Measurements from ENCODE around the gene IDI1.
"Not testable (repeated sequence)": the region's sequence is repeated elsewhere in the genome, so short reads cannot be mapped to it uniquely, and the experiment has no call there.

IDI1 gene

DNA sequence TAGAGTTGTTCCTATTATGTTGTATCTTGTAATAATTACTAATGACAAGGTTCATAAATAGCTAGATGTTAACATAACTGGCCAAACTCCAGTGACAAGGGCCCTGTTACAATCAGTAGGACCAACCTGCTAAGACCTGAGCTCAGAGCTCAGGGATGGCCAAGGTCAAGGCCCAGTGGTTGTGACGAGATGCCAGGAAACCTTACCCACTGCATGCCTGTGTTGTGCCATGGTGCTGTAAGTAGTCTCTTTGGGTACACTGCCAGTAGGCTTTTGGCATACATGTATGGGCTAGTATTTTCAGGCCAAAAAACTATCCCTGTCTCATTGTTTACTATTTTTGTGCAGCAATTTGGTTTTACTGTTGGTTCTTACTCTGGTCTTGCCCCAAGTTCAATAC, 15.3 kb downstream of the IDI1 start:
- DNase-seq = no peak

DNA sequence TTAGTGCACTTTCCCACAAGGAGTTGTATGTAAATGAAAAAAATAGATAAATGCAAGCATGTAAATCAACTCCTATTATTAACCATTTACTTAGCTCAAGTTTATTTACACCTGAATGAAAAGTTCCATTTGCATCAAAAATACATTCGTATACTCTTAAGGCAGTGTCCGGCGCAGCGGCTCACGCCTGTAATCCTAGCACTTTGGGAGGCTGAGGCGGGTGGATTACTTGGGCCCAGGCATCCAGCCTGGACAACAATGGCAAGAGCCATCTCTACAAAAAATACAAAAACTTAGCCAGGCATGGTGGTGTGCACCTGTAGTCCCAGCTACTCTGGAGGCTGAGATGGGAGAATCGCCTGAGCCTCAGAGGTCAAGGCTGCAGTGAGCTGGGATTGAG, 19.1 kb downstream of the IDI1 start:
- DNase-seq = no peak

DNA sequence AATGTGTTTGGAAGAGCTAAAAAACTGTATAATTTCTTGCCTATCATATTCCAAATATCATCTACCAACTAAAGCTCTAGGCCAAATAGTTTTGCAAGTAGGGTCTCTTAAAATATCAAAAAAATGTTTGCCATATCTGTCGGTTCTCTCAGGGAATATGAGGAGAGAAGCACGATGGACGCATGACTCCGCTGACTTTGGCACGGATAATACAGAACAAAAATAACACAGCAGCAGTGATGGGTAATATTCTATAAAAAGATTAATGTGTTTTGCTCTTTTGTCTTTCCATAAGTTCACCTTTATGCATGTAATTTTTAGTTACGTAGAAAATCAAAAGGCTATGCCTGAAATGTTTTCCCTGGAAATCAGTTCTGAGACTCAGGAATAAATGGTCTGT, 22.3 kb downstream of the IDI1 start:
- no peak for DNase-seq

DNA sequence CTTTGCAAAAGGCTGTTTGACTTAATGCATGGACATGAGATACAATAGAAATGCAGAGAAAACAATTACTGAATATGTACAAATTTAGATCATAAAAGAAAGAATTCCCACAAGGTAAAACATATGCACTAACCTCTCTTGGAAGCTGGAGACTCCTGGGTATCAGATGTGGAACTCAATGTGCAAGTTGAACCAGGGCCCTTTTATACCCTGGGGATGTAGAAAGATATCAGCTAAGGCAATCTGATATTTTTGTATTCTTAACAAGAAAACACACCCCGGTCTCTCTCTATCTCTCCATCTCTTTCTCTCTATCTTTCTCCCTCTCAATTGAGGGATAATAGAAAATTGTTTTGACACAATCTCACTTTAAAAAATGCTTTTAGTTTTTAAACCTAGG, 23.2 kb downstream of the IDI1 start, which contains the start of gene IDI2:
Gene IDI2 (minus strand): TSS at position 177 of the 400 bp plus-strand sequence. CDS start 1,136 bp downstream, outside the sequence.
- DNase-seq = no peak

DNA sequence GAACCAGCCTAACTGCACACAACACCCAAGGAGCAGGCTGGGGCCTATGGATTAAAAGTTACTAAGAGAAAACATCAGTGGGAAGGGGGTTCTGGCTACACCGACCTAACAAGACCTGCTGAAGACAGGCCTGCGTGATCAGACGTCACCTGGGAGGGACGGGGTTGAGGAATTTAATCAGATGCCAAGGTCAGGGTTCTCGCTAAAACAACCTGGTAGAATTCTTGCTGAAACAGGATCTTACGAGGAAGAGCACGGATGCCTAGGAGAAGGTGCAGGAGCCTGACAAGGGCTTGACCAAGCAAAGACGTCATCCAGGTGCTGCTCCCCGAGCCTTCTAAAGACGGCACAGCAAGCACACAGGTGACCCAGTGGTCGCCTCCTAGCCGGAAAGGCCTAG, 24.8 kb downstream of the IDI1 start:
- no peak for DNase-seq

DNA sequence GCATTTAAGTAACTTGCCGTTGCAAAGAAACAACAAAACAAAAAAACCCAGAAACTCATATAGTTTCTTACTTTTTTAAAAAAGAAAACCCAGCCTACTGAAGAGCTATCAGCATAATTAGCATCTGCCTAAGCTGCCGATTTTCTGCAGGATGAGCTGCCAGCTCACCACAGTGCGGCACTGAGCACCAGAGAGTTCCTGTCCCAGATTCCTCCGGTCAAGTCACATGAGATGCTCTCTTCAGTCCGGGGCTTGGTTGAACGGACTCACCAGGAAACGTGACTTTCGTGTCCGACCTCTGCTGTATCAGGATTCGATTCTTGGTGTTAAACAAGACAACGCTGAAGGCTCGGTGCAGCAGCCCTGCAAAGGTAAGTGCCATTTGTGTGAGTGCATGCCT, 26.5 kb downstream of the IDI1 start:
- no peak for DNase-seq

DNA sequence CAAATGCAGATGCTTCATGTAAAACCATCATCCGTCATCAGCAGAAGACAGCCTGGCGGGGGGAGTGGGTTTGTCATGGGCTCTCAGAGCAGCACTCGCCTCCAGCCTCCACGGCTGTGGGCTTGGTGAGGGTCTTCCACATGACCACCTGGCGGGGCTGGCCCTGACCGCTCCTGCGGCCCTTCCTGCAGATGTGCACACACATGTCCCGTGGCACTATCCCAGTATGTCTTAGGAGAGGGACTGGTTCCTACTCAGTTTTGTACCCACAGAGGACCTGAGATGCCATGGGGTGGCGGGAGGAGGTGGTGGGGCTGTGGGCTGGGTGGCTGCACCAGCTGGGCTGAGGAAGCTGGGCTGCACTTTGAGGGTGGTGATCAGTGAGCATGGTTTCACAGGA, 28.0 kb downstream of the IDI1 start:
- no peak for DNase-seq

DNA sequence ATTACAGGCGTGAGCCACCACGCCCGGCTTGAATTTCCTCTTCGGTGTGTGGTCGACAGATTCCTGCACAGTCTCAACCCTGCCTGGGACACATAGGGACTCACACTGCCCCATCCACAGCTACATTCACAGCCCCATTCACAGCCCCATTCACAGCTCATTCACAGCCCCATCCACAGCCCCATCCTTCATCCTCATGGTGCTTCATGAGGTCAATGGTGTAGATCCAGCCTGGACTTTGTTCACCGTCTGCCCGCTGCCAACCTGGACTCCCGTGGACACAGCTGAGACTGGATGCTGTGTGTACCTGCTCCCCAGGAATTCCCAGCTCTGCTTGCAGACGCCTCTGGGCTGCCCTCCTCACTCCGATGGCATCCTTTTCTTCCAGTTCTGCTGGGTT, 28.5 kb downstream of the IDI1 start:
- DNase-seq = no peak

DNA sequence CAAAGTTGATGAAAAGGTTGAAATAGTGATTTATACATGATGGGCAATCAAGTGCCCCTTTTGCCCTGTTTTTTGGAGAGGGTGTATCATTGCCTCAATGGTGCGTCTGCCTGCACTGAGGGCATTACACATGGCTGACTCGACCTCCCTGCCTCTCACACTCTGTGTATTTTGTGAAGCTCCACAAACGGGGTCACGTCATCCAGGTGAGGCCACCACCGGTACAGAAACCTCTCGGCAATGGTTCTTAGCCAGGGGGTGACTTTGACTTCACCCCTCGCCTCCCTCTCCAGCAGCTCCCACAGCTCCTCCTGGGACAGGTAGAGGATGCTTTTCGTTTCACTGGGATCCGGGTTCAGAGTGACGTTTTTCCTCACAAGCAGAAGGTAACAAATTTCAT, 29.6 kb downstream of the IDI1 start:
- DNase-seq = no peak

DNA sequence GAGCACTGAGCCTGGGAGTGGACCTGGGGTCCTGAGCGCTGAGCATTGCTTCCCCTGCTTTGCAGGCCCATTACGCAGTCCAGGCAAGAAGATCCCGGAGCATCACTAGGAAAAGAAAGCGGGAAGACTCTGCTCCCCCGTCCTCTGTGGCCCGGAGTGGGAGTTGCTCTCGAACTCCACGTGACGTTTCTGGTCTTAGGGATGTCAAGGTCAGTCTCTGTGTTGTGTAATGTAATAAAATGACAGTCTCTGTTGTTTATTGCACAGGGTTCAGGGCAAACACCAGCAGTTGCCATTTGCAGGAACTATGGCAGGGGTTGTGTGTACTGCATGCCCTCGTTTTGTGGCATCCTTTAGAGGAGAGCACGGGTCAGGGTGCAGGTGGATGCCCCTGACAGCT, 33.2 kb downstream of the IDI1 start:
- no peak for DNase-seq

DNA sequence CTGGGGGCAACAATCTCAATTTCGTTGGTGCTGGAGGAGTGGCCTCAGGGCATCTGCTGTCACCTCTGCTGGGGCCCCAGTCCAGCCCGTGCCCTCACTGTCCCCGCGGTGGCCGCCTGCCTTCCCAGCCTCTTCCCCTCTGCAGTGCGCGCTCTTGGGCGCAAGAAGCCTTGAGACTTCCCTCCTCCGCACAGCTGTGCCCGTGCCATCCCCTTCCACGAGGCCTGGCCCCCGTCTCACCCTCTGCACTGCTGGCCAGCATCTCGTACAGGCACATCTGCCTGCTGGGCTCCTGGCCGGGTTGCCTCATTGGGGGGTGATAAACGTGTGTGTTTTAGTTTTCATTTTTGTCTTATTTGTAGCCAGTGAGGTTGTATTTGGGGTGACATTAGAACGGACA, 37.2 kb downstream of the IDI1 start:
- DNase-seq = no peak

DNA sequence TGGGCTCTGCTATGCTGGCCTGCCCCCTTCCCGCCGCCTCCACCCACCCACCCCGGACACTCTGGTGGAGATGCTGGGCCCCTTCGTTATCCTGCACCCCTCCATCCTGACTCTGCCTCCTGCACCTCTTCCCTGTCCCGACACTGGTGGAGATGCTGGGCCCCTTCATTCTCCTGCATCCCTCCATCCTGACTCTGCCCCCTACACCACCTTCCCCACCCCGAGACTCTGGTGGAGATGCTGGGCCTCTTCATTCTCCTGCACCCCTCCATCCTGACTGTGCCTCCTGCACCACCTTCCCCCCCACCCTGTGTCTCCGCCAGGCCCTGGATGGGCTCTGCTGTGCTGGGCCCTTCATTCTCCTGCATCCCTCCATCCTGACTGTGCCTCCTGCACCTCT, 38.2 kb downstream of the IDI1 start:
- no peak for DNase-seq

DNA sequence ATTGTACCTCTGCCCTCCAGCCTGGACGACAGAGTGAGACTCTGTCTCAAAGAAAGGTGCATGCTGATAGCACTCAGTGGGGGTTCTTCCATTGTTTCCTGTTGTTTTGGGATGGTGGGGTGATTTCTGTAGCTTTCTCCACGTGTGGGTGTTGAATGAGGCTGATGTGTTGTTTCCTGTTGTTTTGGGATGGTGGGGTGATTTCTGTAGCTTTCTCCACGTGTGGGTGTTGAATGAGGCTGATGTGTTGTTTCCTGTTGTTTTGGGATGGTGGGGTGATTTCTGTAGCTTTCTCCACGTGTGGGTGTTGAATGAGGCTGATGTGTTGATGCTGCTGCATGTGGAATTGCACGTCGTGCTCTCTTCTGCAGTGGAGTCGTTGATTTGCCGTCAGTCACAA, 39.0 kb downstream of the IDI1 start:
- DNase-seq = not testable (repeated sequence)

DNA sequence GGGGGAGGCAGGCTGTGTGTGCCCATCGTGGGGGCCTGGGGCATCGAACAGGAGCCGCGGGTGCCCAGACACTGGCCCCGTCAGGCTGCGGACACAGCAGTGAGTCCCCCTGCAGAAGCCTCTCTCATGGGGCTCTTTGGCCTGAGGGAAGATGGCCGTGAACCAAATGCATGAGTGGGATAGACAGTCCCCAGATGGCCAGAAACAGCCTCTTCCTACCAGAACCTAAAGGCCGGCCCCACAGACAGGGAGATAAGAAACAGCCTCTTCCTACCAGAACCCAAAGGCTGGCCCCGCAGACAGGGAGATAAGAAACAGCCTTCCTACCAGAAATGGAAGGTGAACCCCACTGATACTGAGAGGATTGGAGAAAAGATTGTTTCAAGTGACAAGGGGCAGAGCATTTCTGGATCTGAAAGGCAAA, 39.8 kb downstream of the IDI1 start:
- no peak for DNase-seq

DNA sequence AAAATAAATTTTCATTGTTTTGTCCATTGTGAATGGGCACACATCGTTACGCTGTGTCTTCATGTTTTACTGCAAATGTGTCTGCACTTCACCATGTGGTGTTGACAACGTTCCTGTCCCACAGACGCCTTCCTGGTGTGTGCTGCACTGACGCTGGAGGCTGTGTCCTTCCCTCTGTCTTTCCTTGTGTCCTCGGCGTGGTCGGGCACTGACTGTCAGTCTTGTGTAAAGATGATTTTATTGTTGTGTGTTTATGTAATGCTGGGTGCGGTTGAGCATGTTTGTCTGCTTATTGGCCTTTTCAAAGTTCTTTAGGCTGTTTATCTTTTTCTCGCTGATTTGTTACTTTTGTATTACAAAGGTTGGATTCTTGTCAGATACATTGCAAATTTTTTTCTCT, 41.3 kb downstream of the IDI1 start:
- no peak for DNase-seq

DNA sequence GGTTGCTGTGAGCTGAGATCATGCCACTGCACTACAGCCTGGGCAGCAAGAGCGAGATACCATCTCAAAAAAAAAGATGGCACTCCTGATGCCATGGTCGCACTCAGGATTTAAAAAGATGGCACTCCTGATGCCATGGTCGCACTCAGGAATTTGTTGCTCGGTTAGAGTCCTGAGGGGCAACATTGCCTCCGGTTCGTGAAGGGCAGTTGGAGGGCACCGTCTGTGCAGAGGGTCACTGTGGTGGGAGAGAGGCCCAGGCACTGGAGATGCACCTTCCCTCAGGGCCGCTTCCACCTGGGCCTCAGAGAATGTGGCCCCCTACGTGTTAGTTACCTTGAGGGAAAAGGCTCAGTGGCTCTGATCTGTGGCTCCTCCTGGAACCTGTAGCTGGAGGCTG, 42.3 kb downstream of the IDI1 start:
- DNase-seq = no peak

DNA sequence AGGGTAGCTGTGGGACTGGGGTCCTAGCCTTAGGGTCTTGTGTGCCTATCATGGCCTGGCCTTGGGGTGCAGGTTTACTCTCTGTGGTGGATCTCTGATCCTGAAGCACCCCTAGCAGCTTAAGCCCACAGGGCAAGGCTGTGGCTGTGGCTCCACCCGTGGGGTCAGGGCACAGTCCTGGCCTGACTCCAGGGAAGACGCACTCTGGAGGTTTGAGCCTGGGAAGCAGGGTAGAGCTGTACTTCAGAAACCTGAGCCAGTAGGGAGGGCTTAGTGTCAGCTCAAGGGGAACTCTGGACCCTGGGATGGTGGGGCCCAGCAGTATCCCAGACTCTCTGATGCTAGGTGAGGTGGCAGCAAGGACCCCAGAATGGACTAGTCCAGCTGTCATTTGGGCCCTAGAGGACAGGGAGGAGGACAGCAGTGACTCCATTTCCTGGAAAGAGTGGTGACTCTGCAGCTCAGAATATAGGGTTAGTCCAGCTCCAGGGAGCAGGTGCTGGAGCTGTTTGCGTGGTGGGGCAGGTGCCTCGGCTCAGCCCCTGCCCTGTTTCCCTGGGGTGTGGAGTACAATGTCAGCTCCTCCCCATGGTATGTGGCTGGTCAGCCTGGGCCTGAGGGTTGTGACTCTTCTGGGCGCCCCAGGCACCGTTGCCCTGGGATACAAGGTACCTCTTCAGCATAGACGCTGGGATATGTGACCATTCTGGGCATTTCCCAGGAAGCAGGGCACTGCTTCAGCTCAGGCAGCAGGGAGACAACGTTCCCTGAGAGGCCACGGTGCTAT, 44.8 kb downstream of the IDI1 start:
- DNase-seq = no peak

DNA sequence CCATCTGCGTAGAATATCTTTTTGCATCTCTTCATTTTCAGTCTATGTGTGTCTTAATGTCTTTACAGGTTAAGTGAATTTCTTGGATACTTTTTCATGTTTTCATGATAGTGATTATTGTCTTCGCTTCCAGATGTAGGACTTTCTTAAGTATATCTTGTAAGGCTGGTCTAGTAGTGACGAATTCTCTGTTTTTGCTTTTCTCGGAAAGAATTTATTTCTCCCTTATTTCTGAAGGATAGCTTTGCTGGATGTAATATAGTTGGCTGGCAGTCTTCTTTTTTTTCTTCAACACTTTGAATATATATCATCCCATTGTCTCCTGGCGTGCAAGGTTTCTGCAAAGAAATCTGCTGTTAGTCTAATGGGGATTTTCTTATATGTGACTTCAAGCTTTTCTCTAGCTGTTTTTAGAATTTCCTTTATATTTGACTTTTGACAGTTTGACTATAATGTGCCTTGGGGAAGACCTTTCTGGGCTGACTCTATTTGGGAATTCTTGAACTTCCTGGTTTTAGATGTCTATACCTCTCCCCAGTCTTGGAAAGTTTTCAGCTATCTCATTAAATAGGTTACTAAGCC, 46.4 kb downstream of the IDI1 start:
- DNase-seq = no peak

DNA sequence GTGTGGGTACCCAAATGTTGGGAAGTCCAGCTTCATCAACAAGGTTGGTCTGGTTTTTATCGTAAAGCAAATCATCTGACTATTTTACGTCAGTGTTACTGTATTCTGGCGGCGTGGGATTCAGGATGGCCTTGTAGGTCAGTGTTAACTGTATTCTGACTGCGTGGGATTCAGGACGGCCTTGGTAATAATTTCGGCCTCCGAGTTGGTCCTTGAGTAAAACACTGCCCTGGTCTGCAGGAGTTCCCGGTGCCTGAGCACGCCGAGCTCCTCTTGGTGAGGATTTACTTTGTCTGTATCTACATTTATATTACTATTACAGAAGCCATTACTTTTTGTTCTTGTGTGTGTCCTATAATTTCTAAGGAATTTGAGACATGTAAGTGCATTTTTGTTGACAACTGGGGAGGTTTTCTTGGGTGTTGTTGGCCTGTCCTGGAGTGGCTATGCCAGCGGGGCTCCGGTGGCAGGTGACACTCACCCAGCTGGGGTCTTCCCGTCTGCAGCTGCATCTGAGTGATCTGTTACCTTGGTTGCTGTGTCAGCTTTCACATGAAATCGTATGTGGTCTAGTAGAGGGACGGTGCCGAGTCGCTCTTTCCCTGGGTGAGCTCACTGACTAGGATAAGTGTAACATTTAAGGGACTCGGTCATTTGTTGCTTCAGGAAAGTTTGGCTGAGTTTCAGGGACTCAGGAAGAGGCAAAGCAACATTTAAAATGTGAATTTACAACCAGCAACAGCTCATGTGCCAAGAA, 51.5 kb downstream of the IDI1 start:
- DNase-seq = no peak

DNA sequence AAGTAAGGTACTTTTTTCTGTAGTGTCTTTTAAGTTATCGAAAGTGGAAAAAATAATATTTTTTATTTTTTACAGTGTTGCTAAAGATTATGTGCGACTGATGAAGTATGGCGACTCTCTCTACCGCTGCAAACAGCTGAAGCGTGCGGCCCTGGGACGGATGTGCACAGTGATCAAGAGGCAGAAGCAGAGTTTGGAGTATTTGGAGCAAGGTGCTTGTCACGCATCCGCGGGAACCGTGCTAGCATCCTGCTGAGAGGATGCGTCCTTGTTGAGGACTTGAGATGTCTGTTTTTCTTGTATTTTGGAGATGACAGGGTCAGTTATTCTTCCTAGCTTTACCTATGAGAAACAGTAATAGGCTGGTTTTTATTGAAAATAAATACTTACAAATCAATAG, 52.9 kb downstream of the IDI1 start:
- no peak for DNase-seq

DNA sequence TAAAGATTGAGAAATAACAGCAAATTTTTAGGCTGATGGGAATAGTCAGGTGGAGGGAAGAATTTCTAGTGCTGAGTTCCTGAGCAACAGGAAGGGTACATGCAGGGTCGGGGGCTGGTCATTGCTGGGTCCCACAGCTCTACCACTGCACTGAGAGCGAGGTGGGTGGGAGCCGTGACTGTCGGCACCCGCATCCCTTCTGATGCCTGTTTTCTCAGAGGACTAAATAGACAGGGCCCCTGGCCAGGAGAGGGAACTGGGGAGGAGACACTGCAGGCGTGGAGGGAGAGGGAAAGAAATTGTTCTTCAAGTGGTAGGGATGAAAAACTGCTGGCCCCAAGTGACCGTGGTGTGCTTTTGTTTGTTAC, 53.4 kb downstream of the IDI1 start:
- no peak for DNase-seq

DNA sequence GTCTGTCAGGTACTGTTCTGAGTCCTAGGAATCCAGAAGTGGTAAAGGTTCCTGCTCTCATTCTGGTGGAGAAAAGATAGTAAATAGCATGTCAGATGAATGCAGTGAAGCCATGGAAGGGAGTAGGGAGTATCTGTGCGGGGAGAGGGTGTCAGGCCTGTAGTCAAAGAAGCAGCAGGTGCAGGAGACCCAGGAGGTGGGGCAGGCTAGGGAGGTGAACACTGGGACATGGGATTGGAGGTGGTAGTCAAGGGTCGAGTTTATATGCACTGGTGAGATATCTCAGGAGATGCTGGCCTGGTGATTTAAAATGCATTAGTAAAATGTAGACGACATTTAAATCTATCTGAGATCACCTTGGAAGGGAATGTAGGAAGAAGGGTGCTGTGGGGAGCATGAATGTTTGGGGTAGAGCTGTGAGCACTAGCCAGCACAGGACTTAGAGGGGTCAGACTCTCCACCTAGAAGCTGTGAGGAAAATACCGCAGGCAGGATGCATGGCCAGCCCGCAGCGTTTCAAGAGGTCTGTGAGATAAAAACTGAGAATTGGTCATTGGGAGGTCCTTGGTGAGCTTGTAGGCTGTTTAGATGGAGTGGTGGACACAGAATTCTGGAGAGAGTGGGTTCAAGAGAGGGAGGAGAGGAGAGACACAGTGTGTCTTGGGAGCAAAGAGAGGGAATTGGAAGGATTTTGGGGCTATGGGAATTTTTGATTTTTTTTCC, 53.9 kb downstream of the IDI1 start:
- no peak for DNase-seq

DNA sequence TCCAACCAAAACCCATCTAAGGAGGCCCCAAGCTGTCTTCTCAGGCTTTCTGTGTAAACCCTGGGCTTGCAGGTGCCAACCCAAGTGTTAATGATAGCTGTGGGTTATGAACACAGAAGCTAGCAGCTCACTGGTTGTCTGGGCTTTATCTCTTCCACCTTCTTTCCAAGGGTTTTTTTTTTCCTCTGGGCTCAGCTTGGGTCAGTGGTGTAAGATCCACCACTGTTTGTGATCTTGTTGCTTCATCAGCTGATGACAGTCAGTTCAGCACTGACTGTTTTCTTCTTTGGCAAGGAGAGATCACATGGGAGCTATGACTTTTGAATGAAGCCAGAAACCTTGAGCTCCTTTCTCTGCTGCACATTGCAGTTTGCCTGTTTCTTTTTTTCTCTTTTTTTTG, 56.0 kb downstream of the IDI1 start:
- DNase-seq = no peak

DNA sequence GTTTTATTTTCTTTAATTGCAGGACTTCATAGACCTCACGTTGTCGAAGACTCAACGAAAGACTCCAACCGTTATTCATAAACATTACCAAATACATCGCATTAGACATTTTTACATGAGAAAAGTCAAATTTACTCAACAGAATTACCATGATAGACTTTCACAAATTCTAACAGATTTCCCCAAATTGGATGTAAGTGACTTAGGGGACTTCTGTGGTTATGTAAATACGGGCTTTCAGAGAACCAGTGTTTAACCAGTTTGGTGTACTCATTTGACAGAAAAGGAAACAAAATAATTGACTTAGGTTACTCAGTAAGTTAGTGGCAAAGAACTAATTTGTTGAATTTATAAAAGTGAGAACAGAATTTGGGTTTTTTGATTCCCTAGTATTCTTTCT, 56.5 kb downstream of the IDI1 start:
- no peak for DNase-seq
